GM19193 (cell line): ENCODE results near the gene RUNX3.

Experiments used
- POLR2A ChIP-seq: IDR thresholded peaks from 4 replicates; pipeline ENCODE4 v1.6.1; 2011; ENCODE audit not compliant: insufficient read depth, insufficient read length; ENCODE audit errors: extremely low read depth

RUNX3 gene

GRCh38 chr1:24930260-24931145, at the start of gene RUNX3:
TSS of gene RUNX3 (minus strand) at chr1:24930276. CDS start at chr1:24929868, 408 bp downstream.
- peak; percentile 92 for TF ChIP-seq POLR2A

DNA sequence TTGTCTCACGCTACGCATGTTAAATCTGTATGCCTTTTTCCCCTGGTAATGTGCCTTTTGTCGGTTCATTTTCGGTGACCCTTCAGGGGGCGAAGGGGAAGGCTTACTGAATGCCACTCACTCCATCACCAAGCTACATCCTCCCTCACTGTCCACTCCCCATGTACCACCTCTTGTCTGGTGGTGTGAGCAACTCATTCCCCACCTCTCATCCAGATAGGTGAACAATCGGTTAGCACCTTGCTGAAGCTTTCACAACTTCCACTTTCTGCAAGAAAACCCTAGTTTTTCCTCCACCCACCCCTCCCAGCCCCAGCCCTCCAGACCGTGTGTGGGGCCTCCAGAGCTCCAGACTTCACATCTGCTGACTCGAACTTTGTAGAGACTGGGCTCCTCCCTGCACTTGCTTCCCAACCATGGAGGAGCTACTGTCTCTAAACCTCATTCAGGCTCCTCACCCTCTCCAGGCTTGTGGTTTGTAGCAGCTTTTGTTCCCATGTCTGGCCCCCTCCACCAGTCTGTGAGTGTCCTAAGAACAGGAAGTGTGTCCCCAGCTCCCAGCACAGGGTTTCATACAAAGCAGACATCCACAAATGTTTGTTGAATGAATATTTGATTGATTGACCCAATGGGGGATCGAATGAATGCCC, 48.4 kb upstream of the RUNX3 start:
- no peak for TF ChIP-seq POLR2A

GRCh38 chr1:24975391-24975790, 45.3 kb upstream of the RUNX3 start:
- TF ChIP-seq POLR2A, result no peak

DNA sequence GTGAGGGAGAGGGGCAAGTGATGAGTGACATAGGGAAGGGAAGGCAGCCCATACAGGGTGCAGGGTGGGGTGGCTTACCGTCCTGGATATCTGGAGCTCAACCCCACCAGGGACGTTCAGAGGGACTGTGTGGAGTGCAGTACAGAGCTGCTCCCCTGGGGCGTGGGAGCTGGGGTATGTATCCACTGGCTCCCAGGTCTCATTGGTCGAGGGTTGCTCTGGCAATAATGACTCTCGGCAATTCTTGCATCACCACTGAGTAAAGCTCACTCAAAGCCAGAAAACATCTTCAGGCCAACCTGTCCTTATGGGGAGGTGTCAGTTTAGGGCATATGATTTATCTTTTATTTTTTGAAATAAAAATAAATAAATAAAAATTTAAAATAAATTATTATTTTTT, 43.2 kb upstream of the RUNX3 start:
- no peak for TF ChIP-seq POLR2A

- no peak for TF ChIP-seq POLR2A
Measured at GRCh38 chr1:24972915-24973242, 42.8 kb upstream of the RUNX3 start.

- no peak for TF ChIP-seq POLR2A
Measured at GRCh38 chr1:24972221-24972914, 42.3 kb upstream of the RUNX3 start.

DNA sequence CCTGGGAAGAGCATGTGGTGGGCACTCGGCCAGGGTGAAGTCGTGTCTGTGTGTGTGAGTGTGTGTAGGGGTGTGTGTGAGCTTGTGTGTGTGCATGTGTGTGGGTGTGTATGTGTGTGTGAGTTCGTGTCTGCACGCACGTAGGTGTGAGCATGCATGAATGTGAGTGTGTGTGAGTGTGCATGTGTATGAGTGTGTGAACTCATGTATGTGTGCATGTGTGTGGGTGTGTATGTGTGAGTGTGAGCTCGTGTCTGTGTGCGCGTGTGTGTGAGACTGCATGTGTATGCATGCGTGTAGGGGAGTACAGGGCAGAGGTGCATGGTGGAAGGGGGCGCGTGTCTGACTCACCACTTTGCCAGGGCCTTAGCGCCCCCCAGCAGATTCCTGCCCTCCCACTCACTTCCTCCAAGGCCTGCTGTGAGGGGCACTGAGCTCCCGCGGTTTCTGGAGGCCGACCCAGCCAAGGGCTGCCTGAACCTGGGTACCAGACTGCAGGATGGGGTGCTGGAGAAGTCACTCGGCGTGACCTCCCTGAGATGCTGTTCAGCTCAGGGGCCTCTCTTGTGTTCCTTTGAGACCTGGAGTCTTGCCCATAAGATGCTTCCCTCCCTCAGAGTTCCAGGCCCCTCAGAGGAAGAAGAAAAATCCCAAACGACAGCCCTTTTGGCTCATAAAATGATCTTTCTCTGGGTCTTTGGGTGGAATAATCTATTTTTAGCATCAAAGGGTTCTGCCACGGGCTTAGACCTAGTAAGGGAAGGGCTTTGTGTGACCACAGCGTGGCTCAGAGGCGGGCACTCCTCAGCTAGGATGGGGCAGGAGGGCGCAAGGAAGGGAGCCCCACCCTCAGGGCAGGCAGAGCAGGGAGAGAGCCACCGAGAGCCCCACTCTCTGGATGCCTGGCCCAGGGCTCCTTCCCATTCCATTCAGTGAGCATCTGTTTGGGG, 41.1 kb upstream of the RUNX3 start:
- TF ChIP-seq POLR2A, result no peak

GRCh38 chr1:24970399-24970753, 40.3 kb upstream of the RUNX3 start:
- TF ChIP-seq POLR2A, result no peak

DNA sequence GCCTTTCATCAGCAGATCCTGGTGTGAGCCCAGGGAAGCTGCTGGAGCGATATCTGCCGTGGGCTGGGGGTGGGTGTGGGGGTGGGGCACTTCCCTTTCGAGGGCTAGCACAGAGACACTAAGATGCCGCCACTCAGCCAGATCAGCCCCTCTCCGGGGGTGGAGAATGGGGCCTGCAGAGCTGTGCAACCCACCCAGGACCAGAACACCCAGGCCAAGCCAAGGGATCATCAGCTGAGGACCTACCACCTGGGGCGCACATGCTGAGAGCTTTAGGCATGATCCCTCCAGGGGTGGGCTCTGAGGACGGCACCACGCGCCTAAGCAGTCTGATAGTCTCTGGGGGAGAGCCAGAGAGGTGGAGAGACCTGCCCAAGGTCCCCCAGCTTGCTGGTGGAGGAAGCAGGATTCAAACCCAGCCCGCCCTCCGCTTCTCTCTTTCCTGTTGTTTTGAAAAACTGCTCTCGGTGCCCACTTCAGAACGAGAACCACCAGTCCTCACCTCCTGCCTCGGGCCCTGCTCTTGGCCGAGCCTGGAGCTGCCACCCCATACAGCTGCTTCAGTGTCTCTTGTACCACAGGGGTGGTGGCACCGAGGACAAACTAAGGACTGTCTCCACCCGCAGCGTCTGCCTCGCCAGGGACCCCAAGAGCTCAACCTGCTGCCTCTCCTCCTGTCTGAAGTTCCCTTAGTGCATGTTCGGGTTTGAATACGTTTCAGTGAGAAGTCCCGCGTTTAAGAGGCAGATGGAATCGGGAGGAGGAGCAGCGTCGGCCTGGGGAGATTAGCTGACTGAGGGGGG, 39.7 kb upstream of the RUNX3 start:
- no peak for TF ChIP-seq POLR2A

DNA sequence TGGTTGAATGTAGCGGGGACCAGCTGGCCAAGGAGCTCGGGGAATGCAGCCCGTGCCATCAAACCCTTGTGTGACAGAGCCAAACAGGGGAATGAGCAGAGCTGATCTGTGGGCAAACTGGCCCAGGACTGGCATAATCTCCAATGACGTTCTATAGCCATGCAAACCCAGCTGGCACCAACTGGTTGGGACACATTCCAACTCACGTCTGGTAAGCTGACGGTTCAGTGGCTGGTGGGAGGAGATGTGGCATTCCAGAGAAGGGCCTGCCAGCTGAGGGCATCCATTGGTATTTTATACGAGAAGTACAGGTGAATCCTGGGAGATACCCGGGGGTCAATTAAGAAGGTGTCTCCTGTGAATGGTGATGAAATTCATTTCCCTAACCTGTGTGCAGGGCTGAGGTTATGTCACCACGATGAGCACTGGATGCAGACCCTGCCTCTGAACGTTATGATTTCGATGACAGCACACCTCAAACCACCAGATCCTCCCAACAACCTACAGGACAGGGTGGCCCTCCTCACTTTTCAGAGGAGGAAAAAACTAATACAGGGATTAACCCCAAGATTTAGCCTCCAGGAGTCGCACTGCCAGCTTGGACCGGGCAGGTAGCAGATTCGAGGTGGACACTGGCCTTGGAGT, 39.0 kb upstream of the RUNX3 start:
- no peak for TF ChIP-seq POLR2A

GRCh38 chr1:24967962-24968361, 37.9 kb upstream of the RUNX3 start:
- no peak for TF ChIP-seq POLR2A

- no peak for TF ChIP-seq POLR2A
Measured at GRCh38 chr1:24967555-24967954, 37.5 kb upstream of the RUNX3 start.

GRCh38 chr1:24966724-24967346, 36.8 kb upstream of the RUNX3 start:
- no peak for TF ChIP-seq POLR2A
